GM18858 (cell line): ENCODE results near the gene APPBP2.
"Not testable (repeated sequence)": the region's sequence is repeated elsewhere in the genome, so short reads cannot be mapped to it uniquely, and the experiment has no call there.

ENCODE experiments used
- ATAC-seq: cut with Tn5 transposase; IDR thresholded peaks from one replicate; pipeline ENCODE4 v1.9.1; 2021; ENCODE audit not compliant: unreplicated experiment

APPBP2 gene

GRCh38 chr17:60496041-60496440 is 30.0 kb downstream of the APPBP2 start:
- ATAC-seq: no peak

GRCh38 chr17:60495260-60495659 is 30.8 kb downstream of the APPBP2 start:
- ATAC-seq: no peak

GRCh38 chr17:60493847-60494321 is 32.2 kb downstream of the APPBP2 start:
- no peak for ATAC-seq

GRCh38 chr17:60491771-60492170 is 34.3 kb downstream of the APPBP2 start:
- ATAC-seq: no peak

- not testable (repeated sequence) for ATAC-seq
These were observed 35.4 kb downstream of the APPBP2 start for GRCh38 chr17:60490594-60490993.

GRCh38 chr17:60481604-60482003 is 44.4 kb downstream of the APPBP2 start:
- no peak for ATAC-seq

- ATAC-seq: no peak
These were observed 52.3 kb downstream of the APPBP2 start for GRCh38 chr17:60473788-60474187.

- no peak for ATAC-seq
These were observed 53.6 kb downstream of the APPBP2 start for GRCh38 chr17:60472449-60472848.

GRCh38 chr17:60471451-60471850 is 54.6 kb downstream of the APPBP2 start:
- ATAC-seq: no peak

- no peak for ATAC-seq
These were observed 57.7 kb downstream of the APPBP2 start for GRCh38 chr17:60468371-60468770.

GRCh38 chr17:60464343-60464742 is 61.7 kb downstream of the APPBP2 start:
- ATAC-seq: no peak

- no peak for ATAC-seq
These were observed 62.7 kb downstream of the APPBP2 start for GRCh38 chr17:60463157-60463835.

- no peak for ATAC-seq
These were observed 64.5 kb downstream of the APPBP2 start for GRCh38 chr17:60461584-60461983.

GRCh38 chr17:60457148-60457547 is 68.9 kb downstream of the APPBP2 start:
- ATAC-seq: no peak

GRCh38 chr17:60455378-60455777 is 70.7 kb downstream of the APPBP2 start:
- no peak for ATAC-seq

GRCh38 chr17:60451965-60452364 is 74.1 kb downstream of the APPBP2 start:
- no peak for ATAC-seq

GRCh38 chr17:60451071-60451470 is 75.0 kb downstream of the APPBP2 start:
- ATAC-seq: no peak

- no peak for ATAC-seq
These were observed 78.7 kb downstream of the APPBP2 start for GRCh38 chr17:60447375-60447774.

- ATAC-seq: no peak
These were observed 80.9 kb downstream of the APPBP2 start for GRCh38 chr17:60445144-60445543.

- ATAC-seq: no peak
These were observed 82.3 kb downstream of the APPBP2 start for GRCh38 chr17:60443713-60444112.

- ATAC-seq: no peak
These were observed 83.5 kb downstream of the APPBP2 start for GRCh38 chr17:60442271-60443173.

GRCh38 chr17:60439501-60439900 is 86.5 kb downstream of the APPBP2 start:
- no peak for ATAC-seq
